Measurements from ENCODE around the gene DHX35.

The DHX35 gene

GRCh38 chr20:39038495-39038894, 76.4 kb downstream of the DHX35 start:
- Histone ChIP-seq H3K79me2 (ENCODE audit: insufficient read depth, low read length) (no peaks in the 10 kb centered on the region), H3K36me3 (ENCODE audit: insufficient read depth, low read length) (peaks cover 53% of the 10 kb centered on the region), H3K4me2 (ENCODE audit: low read length) (no peak overlapping the region), H3F3A (ENCODE audit: insufficient read depth, low read length) (no peaks in the 10 kb centered on the region), H2AFZ (ENCODE audit: low read length) (no peak overlapping the region), H3K9me2 (ENCODE audit: low read depth, low read length) (no peaks in the 10 kb centered on the region), H3K27me3 (ENCODE audit: insufficient read depth, low read length) (no peaks in the 10 kb centered on the region), H3K27ac (ENCODE audit: low read depth, low read length, poor library complexity, severe bottlenecking) (no peak overlapping the region), H3K9me3 (ENCODE audit: low read length) (no peaks in the 10 kb centered on the region), H4K20me1 (ENCODE audit: insufficient read depth, low read length) (no peaks in the 10 kb centered on the region), H3K4me3 (ENCODE audit: low read depth, low read length, poor library complexity, severe bottlenecking) (no peak overlapping the region), H3K4me1 (ENCODE audit: insufficient read depth, low read length, severe bottlenecking) (no peaks in the 10 kb centered on the region), H3K9ac (ENCODE audit: low read length) (no peak overlapping the region)
- TF ChIP-seq EZH2 (IDR thresholded peaks at IDR 0.05; ENCODE audit: borderline replicate concordance, low read length) (no peak), CTCF (IDR thresholded peaks at IDR 0.05; ENCODE audit: low read length) (no peak)

DNA sequence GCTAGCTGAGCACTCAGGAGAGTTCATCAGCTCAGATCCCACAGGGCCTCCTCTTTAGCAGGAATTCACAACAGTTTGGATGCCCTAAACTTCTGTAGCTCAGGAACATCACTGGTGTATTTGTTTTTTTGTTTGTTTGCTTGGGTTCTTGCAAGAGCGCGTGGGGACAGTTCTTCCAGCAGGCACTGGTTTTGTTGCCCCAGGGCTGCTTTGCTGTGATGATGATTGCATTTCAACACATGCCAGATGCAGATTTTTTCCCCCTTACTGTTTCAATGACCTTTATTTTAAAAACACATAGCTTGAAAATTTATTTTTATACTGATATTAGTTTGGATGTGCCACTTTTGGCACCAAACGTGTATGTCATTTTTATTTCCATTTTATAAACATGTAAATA, 77.1 kb downstream of the DHX35 start:
- Histone ChIP-seq H3K36me3 (ENCODE audit: insufficient read depth, low read length) (peaks cover 45% of the 10 kb centered on the region), H3K79me2 (ENCODE audit: insufficient read depth, low read length) (no peaks in the 10 kb centered on the region)

DNA sequence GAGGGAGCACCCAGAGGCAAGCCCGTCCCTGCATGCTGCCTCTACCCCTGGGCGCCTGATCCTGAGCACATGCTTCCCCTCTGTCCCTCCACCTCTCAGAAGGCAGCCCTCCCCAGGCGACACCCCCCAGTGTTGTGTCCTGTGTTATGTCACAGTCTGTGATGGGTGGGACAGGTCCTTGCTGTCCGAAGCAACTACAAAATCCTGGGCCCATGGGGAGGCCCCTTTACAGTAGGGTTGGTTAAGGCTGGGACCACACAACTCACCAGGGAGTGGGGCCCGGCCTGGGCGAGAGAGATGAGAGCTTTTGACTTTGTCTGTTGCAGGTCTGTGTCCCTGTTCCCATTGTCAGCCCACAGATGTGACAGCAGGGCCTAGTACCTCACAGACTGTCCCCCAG, 78.0 kb downstream of the DHX35 start:
- H3K9me3 ChIP-seq (ENCODE audit: low read length), result no peaks in the 10 kb centered on the region

More for the DNA sequence above, 77.1 kb downstream of the DHX35 start:
- Histone ChIP-seq H3K27ac (ENCODE audit: low read depth, low read length, poor library complexity, severe bottlenecking) (no peak overlapping the region), H3K9me2 (ENCODE audit: low read depth, low read length) (no peaks in the 10 kb centered on the region), H3K4me3 (ENCODE audit: low read depth, low read length, poor library complexity, severe bottlenecking) (no peak overlapping the region), H3K9me3 (ENCODE audit: low read length) (no peaks in the 10 kb centered on the region), H3K9ac (ENCODE audit: low read length) (no peak overlapping the region), H3F3A (ENCODE audit: insufficient read depth, low read length) (no peaks in the 10 kb centered on the region), H2AFZ (ENCODE audit: low read length) (no peak overlapping the region), H3K27me3 (ENCODE audit: insufficient read depth, low read length) (no peaks in the 10 kb centered on the region), H3K4me1 (ENCODE audit: insufficient read depth, low read length, severe bottlenecking) (no peaks in the 10 kb centered on the region), H4K20me1 (ENCODE audit: insufficient read depth, low read length) (no peaks in the 10 kb centered on the region), H3K4me2 (ENCODE audit: low read length) (no peak overlapping the region)
- TF ChIP-seq EZH2 (IDR thresholded peaks at IDR 0.05; ENCODE audit: borderline replicate concordance, low read length), result no peak
- TF ChIP-seq CTCF (IDR thresholded peaks at IDR 0.05; ENCODE audit: low read length), result no peak

More for the DNA sequence above, 78.0 kb downstream of the DHX35 start:
- H3K4me1 ChIP-seq (ENCODE audit: insufficient read depth, low read length, severe bottlenecking), result no peaks in the 10 kb centered on the region
- no peak overlapping the region for H3K4me3 ChIP-seq (ENCODE audit: low read depth, low read length, poor library complexity, severe bottlenecking)
- no peak overlapping the region for H3K27ac ChIP-seq (ENCODE audit: low read depth, low read length, poor library complexity, severe bottlenecking)
- no peaks in the 10 kb centered on the region for H3K79me2 ChIP-seq (ENCODE audit: insufficient read depth, low read length)
- H3K27me3 ChIP-seq (ENCODE audit: insufficient read depth, low read length), result no peaks in the 10 kb centered on the region
- H4K20me1 ChIP-seq (ENCODE audit: insufficient read depth, low read length), result no peaks in the 10 kb centered on the region
- no peak overlapping the region for H2AFZ ChIP-seq (ENCODE audit: low read length)
- H3K9ac ChIP-seq (ENCODE audit: low read length), result no peak overlapping the region
- H3F3A ChIP-seq (ENCODE audit: insufficient read depth, low read length), result no peaks in the 10 kb centered on the region
- TF ChIP-seq EZH2 (IDR thresholded peaks at IDR 0.05; ENCODE audit: borderline replicate concordance, low read length), result no peak
- no peak for TF ChIP-seq CTCF (IDR thresholded peaks at IDR 0.05; ENCODE audit: low read length)
- H3K4me2 ChIP-seq (ENCODE audit: low read length), result no peak overlapping the region
- no peaks in the 10 kb centered on the region for H3K9me2 ChIP-seq (ENCODE audit: low read depth, low read length)
- H3K36me3 ChIP-seq (ENCODE audit: insufficient read depth, low read length), result peaks cover 41% of the 10 kb centered on the region

Data from OCI-LY1 (cell line).